GM19463 (cell line): ENCODE results near the gene PNPLA1.
A peak's percentile ranks its signal among the peaks of the same experiment; 100 is the strongest.

Source experiments
- ATAC-seq: cut with Tn5 transposase; IDR thresholded peaks from one replicate; pipeline ENCODE4 v1.9.1; 2021; ENCODE audit warnings: mild to moderate bottlenecking, moderate library complexity; ENCODE audit not compliant: unreplicated experiment

PNPLA1 gene, protein sequence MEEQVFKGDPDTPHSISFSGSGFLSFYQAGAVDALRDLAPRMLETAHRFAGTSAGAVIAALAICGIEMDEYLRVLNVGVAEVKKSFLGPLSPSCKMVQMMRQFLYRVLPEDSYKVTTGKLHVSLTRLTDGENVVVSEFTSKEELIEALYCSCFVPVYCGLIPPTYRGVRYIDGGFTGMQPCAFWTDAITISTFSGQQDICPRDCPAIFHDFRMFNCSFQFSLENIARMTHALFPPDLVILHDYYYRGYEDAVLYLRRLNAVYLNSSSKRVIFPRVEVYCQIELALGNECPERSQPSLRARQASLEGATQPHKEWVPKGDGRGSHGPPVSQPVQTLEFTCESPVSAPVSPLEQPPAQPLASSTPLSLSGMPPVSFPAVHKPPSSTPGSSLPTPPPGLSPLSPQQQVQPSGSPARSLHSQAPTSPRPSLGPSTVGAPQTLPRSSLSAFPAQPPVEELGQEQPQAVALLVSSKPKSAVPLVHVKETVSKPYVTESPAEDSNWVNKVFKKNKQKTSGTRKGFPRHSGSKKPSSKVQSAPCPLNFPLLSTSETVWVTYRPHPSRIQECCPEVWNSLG

DNA sequence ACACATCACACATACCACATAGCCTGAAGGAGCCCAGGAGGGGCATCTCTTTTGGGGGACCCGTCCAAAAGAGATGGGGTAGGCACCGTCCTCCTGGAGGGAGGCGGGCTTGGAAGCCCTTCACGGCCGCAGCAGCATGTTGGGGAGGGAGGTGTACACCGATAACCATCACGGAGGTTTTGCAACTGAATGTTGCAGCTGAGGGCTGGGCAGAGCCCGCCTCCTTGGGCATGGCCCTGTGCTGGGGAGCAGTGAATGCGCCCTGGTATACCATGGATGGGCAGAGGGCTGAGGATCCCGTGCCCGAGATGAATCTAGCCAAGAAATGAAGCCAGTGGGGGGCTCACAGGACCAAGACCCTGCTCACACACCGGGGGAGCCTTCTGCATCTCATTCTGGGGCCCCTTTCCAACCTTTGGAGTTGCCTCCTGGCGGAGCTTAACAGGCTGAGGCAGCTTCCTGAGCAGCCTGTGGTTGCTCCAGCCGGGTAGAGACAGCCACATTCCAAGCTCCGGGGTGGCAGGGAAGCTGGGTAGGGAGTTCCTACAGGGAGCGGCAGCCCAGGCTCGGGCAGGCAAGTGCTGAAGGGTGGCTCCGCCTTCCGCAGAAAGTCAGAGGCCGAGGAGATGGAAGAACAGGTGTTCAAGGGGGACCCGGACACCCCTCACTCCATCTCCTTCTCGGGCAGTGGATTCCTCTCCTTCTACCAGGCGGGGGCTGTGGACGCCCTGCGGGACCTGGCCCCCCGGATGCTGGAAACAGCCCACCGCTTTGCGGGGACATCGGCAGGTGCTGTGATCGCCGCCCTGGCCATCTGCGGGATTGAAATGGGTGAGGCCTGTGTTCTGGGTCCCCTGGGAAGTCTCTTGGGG, at the start of gene PNPLA1:
PNPLA1 (plus strand) TSS at position 227 of the 872 bp plus-strand sequence; CDS start at position 627, 400 bp downstream.
- no peak for ATAC-seq

DNA sequence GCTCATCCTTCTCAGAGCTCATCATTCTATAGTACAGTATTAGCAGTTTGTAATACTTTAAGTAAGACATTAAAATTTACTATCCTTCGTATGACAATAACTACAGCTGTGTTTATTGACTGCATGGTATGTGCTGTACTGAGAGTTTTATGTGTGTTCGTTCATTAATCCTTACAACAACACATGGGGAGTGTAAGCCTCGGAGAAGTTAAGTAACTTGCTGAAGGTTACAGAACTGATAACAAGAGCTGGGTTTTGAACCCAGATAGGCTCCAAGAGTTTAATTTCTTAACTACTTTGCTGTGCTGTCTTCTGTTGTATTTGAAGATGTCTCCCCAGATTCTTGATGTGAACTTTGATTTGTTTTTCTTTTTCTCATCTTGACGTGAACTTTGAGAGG, 49.6 kb upstream of the PNPLA1 start:
- no peak for ATAC-seq

DNA sequence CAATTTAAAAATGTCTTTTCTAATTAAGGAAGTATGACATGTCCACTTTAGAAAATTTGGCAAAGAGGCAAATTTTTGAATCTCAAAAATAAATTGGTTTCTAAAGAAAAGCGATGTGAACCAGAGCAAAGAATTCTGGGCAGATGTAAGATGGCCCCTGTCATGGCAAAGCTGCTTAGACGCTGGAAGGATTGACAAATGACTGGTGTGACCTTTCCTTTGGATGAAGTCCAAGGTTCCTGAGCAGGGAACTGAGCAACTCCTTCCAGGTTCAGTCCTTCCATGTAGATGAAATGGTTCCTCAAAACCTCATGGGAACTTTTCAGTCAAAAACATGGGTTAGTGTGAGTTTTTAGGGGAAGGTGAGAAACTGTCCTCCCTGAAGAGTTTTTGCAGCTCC, 48.2 kb upstream of the PNPLA1 start:
- ATAC-seq, result no peak

GRCh38 chr6:36222924-36223323, 46.9 kb upstream of the PNPLA1 start:
- ATAC-seq, result no peak

DNA sequence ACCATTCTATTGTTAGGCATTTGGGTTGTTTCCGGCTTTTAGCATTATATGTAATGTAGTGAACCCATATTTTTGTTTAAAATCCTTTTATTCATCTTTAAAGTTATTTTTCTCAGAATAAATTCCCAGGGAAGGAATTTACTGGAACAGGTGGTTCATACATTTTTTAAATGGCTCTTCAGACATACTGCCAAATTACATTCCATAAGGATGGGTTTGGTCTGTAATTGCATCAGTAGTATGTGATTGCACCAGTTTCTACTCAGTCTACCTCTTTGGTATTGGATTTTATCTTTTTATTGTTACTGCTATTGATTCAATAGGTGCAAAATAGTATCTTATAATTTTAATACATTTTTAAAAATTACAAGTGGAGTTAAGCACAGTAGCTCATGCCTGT, 46.2 kb upstream of the PNPLA1 start:
- ATAC-seq, result no peak

GRCh38 chr6:36224918-36225461, 44.9 kb upstream of the PNPLA1 start:
- no peak for ATAC-seq

DNA sequence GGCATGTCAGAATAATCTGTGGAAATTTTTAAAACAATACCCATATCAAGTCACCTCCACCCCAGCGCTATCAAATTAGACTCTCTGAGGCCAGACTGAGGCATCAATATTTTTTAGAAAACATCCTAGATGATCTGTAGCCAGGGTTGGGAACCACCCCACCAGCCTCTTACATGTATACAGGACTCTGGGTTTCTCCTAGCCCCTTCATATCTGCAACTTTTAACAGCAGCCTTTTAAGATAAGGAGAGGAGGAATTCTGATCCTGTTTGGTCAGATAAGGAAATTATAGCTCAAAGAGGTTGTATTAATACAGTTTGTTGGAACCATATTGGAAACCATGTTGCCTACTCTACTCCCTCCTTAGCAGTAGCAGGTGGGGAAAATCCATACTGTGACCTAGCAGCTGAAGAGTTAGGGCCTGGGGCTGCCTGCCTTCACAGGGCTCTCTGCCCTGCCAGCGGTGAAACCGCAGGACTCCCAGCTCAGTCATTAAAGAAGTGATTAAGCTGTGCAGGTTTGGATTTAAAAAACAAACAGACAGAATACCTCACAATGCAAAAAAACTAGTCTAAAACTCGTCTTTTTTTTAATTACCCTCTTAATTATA, 43.3 kb upstream of the PNPLA1 start:
- ATAC-seq, result no peak

DNA sequence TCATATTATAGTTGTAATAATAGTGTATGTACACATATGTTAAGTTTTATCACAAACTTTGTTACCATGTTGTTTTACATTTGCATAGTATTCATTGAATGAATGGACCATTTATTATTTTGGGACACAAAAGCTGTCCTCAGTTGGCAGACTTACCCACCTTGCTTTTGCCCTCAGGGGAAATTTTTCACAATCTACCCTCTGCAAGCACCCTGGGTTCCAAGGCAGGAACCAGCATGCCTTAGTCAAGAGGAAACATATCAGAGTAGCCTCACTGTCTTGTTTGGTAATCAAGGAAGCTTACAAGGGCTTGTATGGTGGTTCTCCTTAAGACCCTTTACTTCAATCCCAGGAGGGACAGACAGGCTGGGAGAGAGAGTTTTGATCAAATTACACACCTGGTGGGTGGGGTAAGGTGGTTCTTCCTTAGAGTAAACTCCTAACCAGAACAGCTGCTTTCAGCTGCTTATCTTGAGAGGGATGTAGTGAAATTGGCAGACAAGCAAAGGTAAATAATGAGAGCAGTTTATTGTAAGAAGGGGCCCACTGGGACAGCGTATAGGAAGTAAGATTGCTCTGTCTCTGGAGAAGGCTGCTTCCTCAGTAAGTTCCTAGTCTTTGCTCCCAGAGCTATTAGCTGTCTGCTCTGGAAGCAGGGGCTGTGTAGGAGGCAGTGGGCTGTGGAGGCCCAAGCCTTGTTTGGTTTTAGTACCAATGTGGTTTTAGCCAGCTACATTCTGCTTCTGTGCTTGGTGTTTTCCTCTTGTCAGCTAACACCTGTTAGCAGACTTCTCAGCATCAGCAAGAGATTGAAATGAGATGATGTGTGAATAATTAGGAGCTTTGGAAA, 42.3 kb upstream of the PNPLA1 start:
- no peak for ATAC-seq

GRCh38 chr6:36229223-36229622, 40.6 kb upstream of the PNPLA1 start:
- no peak for ATAC-seq

DNA sequence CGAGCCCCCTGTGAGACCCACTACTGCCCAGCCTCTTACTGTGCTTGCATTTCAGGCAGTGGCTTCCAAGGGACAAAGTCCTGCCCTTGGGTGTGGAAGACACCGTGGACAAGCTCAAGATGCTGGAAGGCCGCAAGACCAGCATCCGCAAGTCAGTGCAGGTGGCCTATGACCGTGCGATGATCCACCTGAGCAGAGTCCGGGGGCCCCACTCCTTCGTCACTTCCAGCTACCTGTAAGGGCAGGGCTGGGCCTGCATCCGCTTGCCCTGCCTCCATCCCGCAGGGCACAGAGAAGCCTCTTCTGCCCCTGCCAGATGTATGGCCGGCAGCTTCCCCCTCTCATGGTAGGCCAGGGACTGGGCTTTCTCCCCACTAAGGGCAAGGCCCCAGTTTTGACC, 39.5 kb upstream of the PNPLA1 start:
- no peak for ATAC-seq

- no peak for ATAC-seq
Measured at GRCh38 chr6:36232172-36232571, 37.7 kb upstream of the PNPLA1 start.

- ATAC-seq, result no peak
Measured at GRCh38 chr6:36235309-36235708, 34.6 kb upstream of the PNPLA1 start.

DNA sequence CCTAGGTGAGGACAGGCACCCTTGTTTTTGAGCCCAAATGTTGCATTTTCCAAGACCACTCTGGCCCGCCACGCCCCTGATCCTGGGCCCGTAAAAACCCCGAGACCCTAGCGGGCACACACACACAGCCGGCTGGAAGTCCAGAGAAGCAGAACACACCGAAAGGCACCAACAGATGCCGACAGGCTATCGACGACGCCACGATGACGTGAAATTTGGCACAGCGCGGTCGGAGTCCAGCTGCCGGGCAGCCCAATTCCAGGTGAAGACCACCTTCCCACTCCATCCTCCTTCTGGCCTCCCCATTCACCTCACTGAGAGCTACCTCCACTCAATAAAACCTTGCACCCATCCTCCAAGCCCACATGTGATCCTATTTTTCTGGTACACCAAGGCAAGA, 34.0 kb upstream of the PNPLA1 start:
- no peak for ATAC-seq

- ATAC-seq, result no peak
Measured at GRCh38 chr6:36239774-36240173, 30.1 kb upstream of the PNPLA1 start.

DNA sequence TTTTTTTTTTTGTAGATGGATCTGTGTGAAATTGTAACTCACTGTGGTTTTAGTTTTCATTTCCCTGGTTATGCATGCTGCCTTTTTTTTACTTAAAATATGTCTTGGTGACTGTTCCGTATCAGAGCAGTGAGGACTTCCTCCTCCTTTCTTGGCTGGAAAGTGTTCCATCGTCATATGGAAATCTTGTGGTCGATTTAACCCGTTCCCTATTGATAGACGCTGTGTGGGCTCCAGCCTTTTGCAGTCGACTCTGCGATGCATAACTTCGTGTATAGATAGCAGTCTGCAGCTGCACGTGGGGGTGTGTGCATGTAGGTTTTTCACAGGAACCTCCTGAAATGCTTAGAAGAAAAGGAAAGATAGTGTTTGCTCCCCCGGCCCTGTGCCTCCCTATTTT, 28.1 kb upstream of the PNPLA1 start:
- peak; percentile 68 for ATAC-seq

DNA sequence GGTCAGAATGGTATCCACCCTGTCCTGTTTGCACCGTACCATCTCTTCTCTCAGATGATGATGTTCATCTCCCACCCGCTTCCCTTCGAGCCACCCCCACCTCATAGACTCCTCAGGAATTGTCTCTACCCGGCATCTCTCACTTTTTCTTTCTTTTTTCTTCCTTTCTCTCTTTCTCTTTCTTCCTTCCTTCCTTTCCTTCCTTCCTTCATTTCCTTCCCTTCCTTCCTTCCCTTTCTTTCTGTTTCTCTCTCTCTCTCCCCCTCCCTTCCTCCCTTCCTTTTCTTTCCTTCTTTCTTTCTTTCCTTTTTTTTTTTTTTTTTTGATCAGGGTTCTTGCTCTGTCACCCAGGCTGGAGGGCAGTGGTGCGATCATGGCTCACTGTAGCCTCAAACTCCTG, 27.7 kb upstream of the PNPLA1 start:
- no peak for ATAC-seq

GRCh38 chr6:36242626-36243025, 27.2 kb upstream of the PNPLA1 start:
- no peak for ATAC-seq

- no peak for ATAC-seq
Measured at GRCh38 chr6:36243562-36244212, 26.2 kb upstream of the PNPLA1 start.

GRCh38 chr6:36244641-36245280, 25.1 kb upstream of the PNPLA1 start:
- ATAC-seq, result no peak
